Raji (cell line): ENCODE measurements around the gene HOTAIR.

Source experiments
- POLR2A ChIP-seq: IDR thresholded peaks from 2 replicates; pipeline ENCODE4 v1.6.1; 2011; ENCODE audit warnings: low read depth, low read length, control low read depth; ENCODE audit not compliant: insufficient read depth

HOTAIR gene

GRCh38 chr12:53977596-53978445 is 3.1 kb upstream of the HOTAIR start:
- no peak for TF ChIP-seq POLR2A

GRCh38 chr12:53976823-53977595 is 2.3 kb upstream of the HOTAIR start:
- TF ChIP-seq POLR2A: no peak

- TF ChIP-seq POLR2A: no peak
These were observed 1.5 kb upstream of the HOTAIR start for GRCh38 chr12:53976172-53976822.

- TF ChIP-seq POLR2A: no peak
These were observed 862 bp upstream of the HOTAIR start for GRCh38 chr12:53975479-53976152.

GRCh38 chr12:53975064-53975471 is 314 bp upstream of the HOTAIR start:
- no peak for TF ChIP-seq POLR2A

GRCh38 chr12:53973236-53974042 is 1.3 kb downstream of the HOTAIR start:
- no peak for TF ChIP-seq POLR2A

- TF ChIP-seq POLR2A: no peak
These were observed 2.0 kb downstream of the HOTAIR start, which contains the start of gene HOXC11 for GRCh38 chr12:53972722-53973235. HOXC11 (plus strand) TSS chr12:53973126; CDS start chr12:53973242, 116 bp downstream.

GRCh38 chr12:53972152-53972702 is 2.5 kb downstream of the HOTAIR start:
- no peak for TF ChIP-seq POLR2A

GRCh38 chr12:53971686-53972085 is 3.1 kb downstream of the HOTAIR start:
- TF ChIP-seq POLR2A: no peak

GRCh38 chr12:53971129-53971528 is 3.6 kb downstream of the HOTAIR start:
- no peak for TF ChIP-seq POLR2A

GRCh38 chr12:53970451-53970850 is 4.3 kb downstream of the HOTAIR start:
- TF ChIP-seq POLR2A: no peak

- TF ChIP-seq POLR2A: no peak
These were observed 5.0 kb downstream of the HOTAIR start for GRCh38 chr12:53969588-53970259.
